ENCODE measurements around the gene GUCY1B1.
"Not testable (repeated sequence)": the region's sequence is repeated elsewhere in the genome, so short reads cannot be mapped to it uniquely, and the experiment has no call there.

Gene GUCY1B1

DNA sequence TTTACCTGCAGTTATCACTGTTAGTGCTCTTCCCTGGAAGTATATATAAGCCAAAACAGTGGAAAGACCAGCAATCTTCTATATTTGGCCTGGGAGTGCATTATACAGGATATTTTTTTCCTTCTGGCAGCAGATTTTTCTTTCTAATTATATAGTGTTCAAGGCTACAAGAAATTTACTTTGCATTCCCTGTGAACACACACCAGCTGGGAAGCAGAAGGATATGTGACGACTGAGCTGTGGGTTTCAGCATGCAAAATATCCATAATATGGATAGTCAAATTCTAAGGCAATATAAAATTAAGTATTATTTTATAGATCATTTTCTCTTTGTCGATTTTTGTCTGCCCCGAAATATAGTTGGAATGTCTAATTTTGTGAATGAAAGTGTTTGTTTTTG is 31.2 kb downstream of the GUCY1B1 start:
- H3K4me3 ChIP-seq (ENCODE audit: low read depth, low read length): no peak overlapping the region
- TF ChIP-seq, protein P1, sequence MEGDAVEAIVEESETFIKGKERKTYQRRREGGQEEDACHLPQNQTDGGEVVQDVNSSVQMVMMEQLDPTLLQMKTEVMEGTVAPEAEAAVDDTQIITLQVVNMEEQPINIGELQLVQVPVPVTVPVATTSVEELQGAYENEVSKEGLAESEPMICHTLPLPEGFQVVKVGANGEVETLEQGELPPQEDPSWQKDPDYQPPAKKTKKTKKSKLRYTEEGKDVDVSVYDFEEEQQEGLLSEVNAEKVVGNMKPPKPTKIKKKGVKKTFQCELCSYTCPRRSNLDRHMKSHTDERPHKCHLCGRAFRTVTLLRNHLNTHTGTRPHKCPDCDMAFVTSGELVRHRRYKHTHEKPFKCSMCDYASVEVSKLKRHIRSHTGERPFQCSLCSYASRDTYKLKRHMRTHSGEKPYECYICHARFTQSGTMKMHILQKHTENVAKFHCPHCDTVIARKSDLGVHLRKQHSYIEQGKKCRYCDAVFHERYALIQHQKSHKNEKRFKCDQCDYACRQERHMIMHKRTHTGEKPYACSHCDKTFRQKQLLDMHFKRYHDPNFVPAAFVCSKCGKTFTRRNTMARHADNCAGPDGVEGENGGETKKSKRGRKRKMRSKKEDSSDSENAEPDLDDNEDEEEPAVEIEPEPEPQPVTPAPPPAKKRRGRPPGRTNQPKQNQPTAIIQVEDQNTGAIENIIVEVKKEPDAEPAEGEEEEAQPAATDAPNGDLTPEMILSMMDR (IDR thresholded peaks at IDR 0.05; ENCODE audit: low read depth, low read length): no peak
- TF ChIP-seq, protein P2, sequence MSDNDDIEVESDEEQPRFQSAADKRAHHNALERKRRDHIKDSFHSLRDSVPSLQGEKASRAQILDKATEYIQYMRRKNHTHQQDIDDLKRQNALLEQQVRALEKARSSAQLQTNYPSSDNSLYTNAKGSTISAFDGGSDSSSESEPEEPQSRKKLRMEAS (IDR thresholded peaks at IDR 0.05; ENCODE audit: low read depth, low read length): no peak
- TF ChIP-seq POLR2A (IDR thresholded peaks at IDR 0.05; ENCODE audit: extremely low read depth, insufficient read length) (no peak), MYC (IDR thresholded peaks at IDR 0.05; ENCODE audit: low read depth, low read length) (no peak)
- DNase-seq (ENCODE audit: low read depth): no peak

GRCh38 chr4:155794589-155795236 is 35.9 kb downstream of the GUCY1B1 start:
- TF ChIP-seq, protein P2 (IDR thresholded peaks at IDR 0.05; ENCODE audit: low read depth, low read length): no peak
- no peak for TF ChIP-seq MYC (IDR thresholded peaks at IDR 0.05; ENCODE audit: low read depth, low read length)
- no peak for TF ChIP-seq POLR2A (IDR thresholded peaks at IDR 0.05; ENCODE audit: extremely low read depth, insufficient read length)
- TF ChIP-seq, protein P1 (IDR thresholded peaks at IDR 0.05; ENCODE audit: low read depth, low read length): no peak
- no peak for DNase-seq (ENCODE audit: low read depth)
- no peak overlapping the region for H3K4me3 ChIP-seq (ENCODE audit: low read depth, low read length)

- DNase-seq (ENCODE audit: low read depth): peak; percentile 9
- no peak overlapping the region for H3K4me3 ChIP-seq (ENCODE audit: low read depth, low read length)
- TF ChIP-seq MYC (IDR thresholded peaks at IDR 0.05; ENCODE audit: low read depth, low read length): no peak
- TF ChIP-seq, protein P1 (IDR thresholded peaks at IDR 0.05; ENCODE audit: low read depth, low read length): peak; percentile 37
These were observed 37.2 kb downstream of the GUCY1B1 start for GRCh38 chr4:155795991-155796390.

GRCh38 chr4:155797581-155797980 is 38.8 kb downstream of the GUCY1B1 start:
- not testable (repeated sequence) for H3K4me3 ChIP-seq (ENCODE audit: low read depth, low read length); DNase-seq (ENCODE audit: low read depth)

- H3K4me3 ChIP-seq (ENCODE audit: low read depth, low read length): no peak overlapping the region
- DNase-seq (ENCODE audit: low read depth): no peak
- TF ChIP-seq POLR2A (IDR thresholded peaks at IDR 0.05; ENCODE audit: extremely low read depth, insufficient read length) (no peak), MYC (IDR thresholded peaks at IDR 0.05; ENCODE audit: low read depth, low read length) (no peak)
- TF ChIP-seq, protein P1 (IDR thresholded peaks at IDR 0.05; ENCODE audit: low read depth, low read length): no peak
- TF ChIP-seq, protein P2 (IDR thresholded peaks at IDR 0.05; ENCODE audit: low read depth, low read length): no peak
These were observed 40.4 kb downstream of the GUCY1B1 start for GRCh38 chr4:155799116-155799793.

- TF ChIP-seq, protein P2 (IDR thresholded peaks at IDR 0.05; ENCODE audit: low read depth, low read length): no peak
- TF ChIP-seq, protein P1 (IDR thresholded peaks at IDR 0.05; ENCODE audit: low read depth, low read length): no peak
- TF ChIP-seq POLR2A (IDR thresholded peaks at IDR 0.05; ENCODE audit: extremely low read depth, insufficient read length): no peak
- TF ChIP-seq MYC (IDR thresholded peaks at IDR 0.05; ENCODE audit: low read depth, low read length): no peak
- H3K4me3 ChIP-seq (ENCODE audit: low read depth, low read length): no peak overlapping the region
- no peak for DNase-seq (ENCODE audit: low read depth)
These were observed 40.9 kb downstream of the GUCY1B1 start for GRCh38 chr4:155799794-155800123.
